ENCODE data around the gene CDKAL1.

DNA sequence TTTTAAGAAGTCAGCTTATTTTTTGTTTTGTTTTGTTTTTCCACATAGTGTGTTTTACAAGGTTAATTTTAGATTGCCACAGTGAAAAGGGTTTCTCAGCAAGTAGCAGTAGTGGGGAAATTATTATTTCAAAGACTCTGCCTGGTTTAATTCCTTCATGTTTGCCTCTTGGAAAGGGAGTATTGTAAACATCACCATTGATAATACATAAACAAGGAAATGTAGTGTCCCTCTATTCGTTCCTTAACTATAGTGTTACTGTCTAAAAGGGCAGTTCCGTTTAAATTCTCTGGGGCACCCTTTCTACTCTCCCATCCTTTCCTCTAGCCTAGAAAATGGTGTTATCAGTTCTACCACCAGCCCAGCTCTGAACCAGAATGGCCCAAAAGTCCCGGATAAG, 668.3 kb downstream of the CDKAL1 start:
- TF ChIP-seq POLR2AphosphoS5 (IDR thresholded peaks at IDR 0.05; ENCODE audit: low read depth, low read length), result no peak
- no peak for TF ChIP-seq POLR2A (IDR thresholded peaks at IDR 0.05; ENCODE audit: low read depth, low read length)
- no peak for TF ChIP-seq POU2F2 (IDR thresholded peaks at IDR 0.05; ENCODE audit: low read depth, low read length)
- no peak for TF ChIP-seq TAF1 (IDR thresholded peaks at IDR 0.05; ENCODE audit: low read depth, low read length)
- no peak for TF ChIP-seq PAX5 (IDR thresholded peaks at IDR 0.05; ENCODE audit: insufficient read depth, low read length, severe bottlenecking)
- TF ChIP-seq SPI1 (IDR thresholded peaks at IDR 0.05; ENCODE audit: low read depth, low read length), result no peak
